GM18507 (cell line): Measurements from ENCODE around the gene KHDRBS1.
A peak's percentile ranks its signal among the peaks of the same experiment; 100 is the strongest.
"Not testable (repeated sequence)": the region's sequence is repeated elsewhere in the genome, so short reads cannot be mapped to it uniquely, and the experiment has no call there.

Experiments
- DNase-seq: peaks from one replicate; pipeline ENCODE4 v3.0.0; 2011; ENCODE audit warnings: low read depth; ENCODE audit not compliant: insufficient read length; ENCODE audit errors: extremely low spot score
- FAIRE-seq: peaks from 2 replicates; lab custom pipeline; 2011; peaks lifted over from hg19 to GRCh38; lab: Jason Lieb, UNC

Gene KHDRBS1

DNA sequence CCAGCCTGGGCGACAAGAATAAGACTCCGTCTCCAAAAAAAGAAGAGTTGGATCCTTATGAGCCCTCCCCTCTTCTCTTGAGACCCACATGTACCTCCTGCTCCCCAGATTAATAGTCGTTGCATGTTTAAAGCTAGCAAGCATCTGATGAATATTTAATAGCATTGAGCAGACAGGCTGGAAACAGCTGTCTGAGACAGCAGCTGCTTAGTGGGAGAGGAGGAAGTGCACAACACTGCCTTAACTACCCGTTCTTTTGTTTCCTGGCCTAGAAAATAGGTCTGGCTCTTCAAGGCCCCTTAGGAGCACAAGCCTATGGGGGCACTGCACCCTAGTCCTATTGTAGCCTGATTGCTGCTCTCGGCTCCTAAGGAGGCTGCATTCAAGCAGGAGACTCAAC lies 41.7 kb downstream of the KHDRBS1 start:
- no peak for FAIRE-seq

GRCh38 chr1:32056598-32056997 lies 42.9 kb downstream of the KHDRBS1 start:
- FAIRE-seq, result no peak
- no peak for DNase-seq

More for the DNA sequence above, 41.7 kb downstream of the KHDRBS1 start:
- no peak for DNase-seq

- DNase-seq (no peak), FAIRE-seq (no peak)
Measured at GRCh38 chr1:32060914-32061313, 47.2 kb downstream of the KHDRBS1 start.

DNA sequence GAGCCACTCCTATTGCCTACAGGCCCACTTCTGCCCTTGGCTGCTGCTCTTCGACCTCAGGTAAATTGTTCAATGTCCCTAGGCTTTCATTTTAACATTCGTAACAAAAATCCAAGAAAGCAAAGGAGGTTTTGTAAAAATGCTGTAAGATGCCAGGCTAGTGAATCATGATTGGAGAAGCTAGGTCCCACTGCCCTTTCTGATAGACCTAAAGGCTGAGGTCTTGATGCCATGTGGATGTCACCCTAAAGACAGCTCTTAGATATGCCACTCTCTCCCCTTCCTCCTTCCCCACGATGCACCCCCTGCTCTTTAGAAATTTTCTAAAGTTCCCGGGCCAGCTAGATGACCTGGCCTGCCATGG lies 49.2 kb downstream of the KHDRBS1 start:
- FAIRE-seq (no peak), DNase-seq (no peak)

- DNase-seq, result no peak
- peak; percentile 24 for FAIRE-seq
Measured at GRCh38 chr1:32063261-32063681, 49.6 kb downstream of the KHDRBS1 start.

- not testable (repeated sequence) for DNase-seq, FAIRE-seq
Measured at GRCh38 chr1:32065613-32066488, 52.2 kb downstream of the KHDRBS1 start.

GRCh38 chr1:32066489-32066873 lies 52.8 kb downstream of the KHDRBS1 start:
- no peak for DNase-seq
- peak; percentile 29 for FAIRE-seq

DNA sequence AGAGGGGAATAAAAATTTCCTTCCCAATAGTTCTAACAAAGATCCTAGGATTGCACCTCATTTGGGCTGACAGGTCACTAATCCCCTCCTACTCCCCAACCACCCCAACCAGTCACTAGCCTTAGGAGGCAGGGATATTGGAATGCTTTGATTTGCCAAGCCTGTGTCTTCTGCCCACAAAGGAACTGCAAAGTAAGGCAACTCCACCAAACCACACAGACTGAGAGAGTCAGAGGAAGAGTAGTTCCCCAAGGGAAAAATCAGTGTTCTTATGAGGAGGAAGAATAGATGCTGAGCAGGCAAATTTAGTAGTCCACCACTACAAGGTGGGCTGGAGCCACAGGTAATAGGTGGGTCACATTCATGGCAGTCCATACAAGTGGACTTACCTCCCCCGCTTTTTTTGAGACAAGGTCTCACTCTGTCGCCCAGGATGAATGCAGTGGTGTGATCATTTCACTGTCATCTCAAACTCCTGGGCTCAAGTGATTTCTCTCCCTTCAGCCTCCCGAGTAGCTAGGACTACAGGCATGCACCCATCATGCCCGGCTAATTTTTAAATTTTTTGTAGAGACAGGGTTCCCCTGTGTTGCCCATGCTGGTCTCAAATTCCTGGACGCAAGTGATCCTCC lies 55.4 kb downstream of the KHDRBS1 start:
- DNase-seq (no peak), FAIRE-seq (no peak)

DNA sequence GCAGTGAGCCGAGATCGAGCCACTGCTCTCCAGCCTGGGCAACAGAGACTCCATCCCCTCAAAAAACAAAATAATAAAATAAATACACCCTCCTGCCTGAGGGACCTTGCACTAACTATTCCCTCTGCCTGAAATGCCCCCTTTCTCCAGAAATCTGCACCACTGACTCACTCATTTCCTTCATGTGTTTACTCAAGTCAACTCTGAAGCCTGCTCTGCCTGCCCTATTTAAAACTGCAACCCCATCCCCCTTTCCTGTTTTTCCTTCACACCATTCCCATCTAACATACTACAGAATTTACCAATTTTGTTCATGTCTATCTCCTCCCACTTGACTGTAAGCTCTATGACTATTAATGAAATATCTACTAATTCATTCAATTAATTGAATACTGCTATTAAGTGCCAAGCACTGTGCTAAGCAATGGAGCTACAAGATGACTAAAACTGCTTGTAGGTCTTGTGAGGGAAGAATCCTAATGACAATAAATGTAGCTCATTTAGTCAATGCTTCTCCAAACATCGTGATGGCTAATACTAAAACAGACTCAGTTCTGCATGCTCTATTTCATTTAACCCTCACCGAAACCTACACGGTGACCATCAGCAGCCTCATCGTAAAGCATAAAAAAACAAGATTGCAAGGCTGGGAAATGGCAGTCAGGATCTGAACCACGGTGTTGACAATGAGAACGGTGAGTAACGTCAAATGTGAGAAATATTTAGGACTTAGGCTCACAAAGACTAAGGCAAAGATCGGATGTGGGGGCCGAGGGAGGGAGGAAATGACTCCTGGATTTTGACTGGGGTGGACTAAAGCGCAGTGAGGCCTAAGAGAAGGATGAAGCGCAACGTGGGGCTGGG lies 58.3 kb downstream of the KHDRBS1 start:
- DNase-seq, result no peak
- no peak for FAIRE-seq

DNA sequence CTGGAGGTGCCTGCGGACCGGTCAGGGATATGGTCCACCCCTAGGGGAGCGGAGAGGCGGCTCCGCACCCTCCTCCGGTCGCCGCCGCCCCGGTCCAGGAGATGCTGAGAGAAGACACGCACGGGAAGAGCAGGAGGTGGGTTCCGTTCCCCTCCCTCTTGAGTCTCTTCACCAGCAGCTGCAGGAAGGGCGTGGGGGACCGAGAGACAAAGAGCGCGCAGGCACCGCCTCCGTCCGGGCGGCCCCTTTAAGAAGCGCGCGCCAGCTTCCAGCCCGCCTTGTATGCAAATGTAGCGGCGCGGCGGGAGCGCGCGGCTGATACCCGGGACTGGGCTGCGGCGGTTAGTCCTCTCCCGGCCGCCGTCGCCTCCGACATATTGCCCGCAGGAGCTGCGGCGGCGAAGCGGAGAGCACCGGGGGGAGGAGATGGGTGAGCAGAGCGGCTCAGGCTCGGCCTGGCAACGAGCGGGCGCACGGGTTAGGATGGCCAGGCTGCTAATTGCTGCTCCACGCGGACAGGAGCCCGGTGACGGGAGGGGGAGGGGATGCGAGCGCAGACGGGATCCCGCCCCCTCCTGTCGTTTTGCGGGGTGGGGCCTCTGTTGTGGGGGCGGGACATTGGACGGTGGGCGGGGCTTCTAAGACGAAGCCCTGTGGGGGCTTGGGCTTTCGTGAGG lies 59.1 kb downstream of the KHDRBS1 start, which contains the start of gene TMEM39B:
TSS of gene TMEM39B (plus strand) at position 318 of the 677 bp plus-strand sequence. CDS start at position 427, 109 bp downstream.
- FAIRE-seq (peak; percentile 89), DNase-seq (peak; percentile 92)

DNA sequence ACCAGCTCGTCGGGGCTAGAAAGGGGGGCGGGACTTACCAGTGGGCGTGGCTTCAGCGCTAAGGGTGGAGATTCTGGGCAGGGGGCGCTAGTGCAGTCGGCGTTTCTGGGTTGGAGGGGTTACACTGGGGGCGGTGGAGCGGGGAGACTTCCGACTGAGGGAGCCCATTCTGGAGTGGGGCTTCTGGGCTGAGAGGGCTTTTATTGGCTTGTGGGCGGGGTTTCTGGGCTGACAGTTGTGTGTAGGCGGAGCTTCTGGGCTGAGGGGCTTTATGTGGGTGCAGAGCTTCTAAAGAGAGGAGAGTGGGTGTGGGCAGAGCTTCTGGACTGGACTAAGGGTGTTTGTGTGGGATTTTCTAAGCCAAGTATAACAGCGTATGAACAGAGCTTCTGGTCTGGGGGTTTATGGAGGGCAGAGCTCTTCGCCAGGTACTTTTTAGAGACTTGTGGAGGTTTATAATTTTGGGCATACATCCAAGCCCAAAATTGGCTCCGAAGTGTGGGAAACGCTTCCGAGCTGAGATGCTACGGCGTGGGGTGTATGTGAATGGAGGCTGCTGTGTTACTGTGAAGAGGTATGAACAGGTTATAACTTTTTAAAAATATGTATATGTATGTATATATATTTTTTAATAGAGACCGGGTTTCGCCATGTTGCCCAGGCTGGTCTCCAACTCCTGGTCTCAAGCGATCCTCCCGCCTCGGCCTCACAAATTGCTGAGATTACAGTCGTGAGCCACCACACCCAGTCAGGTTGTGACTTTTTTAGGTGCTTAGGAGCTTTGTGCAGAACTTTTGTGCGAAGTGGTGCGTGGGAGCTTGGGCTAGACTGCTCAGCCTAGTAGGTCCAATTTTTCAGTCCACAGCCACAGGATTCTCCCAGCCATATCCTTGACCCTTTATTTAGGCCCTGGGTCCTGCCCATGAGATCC lies 59.9 kb downstream of the KHDRBS1 start:
- FAIRE-seq (no peak), DNase-seq (no peak)

DNA sequence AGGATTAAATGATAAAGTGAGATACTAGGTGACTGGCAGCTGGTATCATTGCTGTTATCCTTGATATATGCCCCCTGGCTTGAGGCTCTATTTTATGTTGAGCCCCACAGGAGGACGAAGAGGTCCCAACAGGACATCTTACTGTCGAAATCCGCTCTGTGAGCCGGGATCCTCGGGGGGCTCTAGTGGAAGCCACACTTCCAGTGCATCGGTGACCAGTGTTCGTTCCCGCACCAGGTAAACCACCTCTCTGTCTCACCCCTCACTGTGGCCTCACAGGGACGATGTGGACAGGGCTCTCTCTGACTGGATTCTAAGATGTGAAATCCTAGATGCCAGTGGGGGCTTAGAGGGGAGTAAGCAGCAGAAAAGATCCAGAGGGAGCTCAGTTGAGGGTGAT lies 61.2 kb downstream of the KHDRBS1 start:
- FAIRE-seq (no peak), DNase-seq (no peak)

GRCh38 chr1:32077451-32077850 lies 63.8 kb downstream of the KHDRBS1 start:
- FAIRE-seq (no peak), DNase-seq (no peak)

DNA sequence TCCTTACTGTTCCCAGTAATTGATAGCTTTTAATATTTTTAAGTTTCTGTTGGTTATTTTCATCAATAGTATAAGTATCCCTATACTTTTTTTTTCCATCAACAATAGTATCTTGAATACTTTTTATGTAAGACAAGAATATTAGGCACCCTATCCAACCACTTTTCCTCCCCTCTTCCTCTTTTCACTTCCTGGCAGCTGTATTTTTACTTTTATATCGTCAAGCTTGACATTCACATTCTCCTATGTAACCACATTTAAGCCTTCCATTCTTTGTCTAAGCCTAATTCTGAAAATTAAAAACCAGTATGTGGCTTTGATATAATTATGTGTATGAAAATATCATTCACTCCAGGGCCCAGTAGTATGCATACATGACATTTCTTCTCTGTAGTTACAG lies 68.4 kb downstream of the KHDRBS1 start:
- FAIRE-seq (no peak), DNase-seq (no peak)

- DNase-seq, FAIRE-seq: not testable (repeated sequence)
Measured at GRCh38 chr1:32086381-32086780, 72.7 kb downstream of the KHDRBS1 start.

DNA sequence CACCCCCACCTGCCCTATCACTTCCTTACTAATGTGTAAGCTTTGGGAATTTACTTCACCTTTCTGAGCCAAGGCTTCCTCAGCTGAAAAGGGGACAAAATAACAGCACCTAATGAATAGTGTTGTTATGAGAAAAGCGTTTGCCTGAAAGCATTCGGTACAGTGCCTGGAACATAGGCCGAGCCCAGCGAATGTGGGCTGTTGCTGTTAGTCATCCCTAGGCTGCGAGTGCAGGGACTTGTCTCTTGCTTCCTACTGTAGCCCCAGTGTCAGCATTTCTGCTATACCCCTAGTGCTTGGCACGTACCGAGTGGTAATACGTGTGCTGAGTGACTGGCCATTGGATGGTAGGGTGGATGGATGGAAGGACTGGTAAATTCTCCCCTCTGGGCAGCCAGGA lies 77.5 kb downstream of the KHDRBS1 start:
- DNase-seq, result no peak
- FAIRE-seq, result no peak

DNA sequence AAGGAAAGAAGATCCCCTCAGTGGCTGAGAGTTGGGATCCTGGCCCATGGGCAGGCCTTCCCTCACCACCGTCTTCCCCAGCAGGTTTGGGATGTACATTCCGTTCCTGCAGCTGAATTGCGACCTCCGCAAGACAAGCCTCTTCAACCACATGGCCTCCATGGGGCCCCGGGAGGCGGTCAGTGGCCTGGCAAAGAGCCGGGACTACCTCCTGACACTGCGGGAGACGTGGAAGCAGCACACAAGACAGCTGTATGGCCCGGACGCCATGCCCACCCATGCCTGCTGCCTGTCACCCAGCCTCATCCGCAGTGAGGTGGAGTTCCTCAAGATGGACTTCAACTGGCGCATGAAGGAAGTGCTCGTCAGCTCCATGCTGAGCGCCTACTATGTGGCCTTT lies 77.9 kb downstream of the KHDRBS1 start:
- DNase-seq (no peak), FAIRE-seq (no peak)
